Stomach (tissue), 4 donors: ENCODE measurements around the gene VWF.

Experiments used
- POLR2A ChIP-seq, 4 donors: fragments of 450-650 bp; IDR thresholded peaks; one replicate each; pipeline ENCODE4 v1.6.1; 2016; ENCODE audit warnings: antibody characterized with exemption in 4 of 4, control low read depth in 2 of 4, mild to moderate bottlenecking in 1 of 4, moderate library complexity in 1 of 4
- POLR2AphosphoS5 ChIP-seq, 3 donors: sonication (generic); formaldehyde crosslinking; IDR thresholded peaks; one replicate each; pipeline ENCODE4 v1.6.1; 2016; ENCODE audit warnings: antibody characterized with exemption in 3 of 3
- TF ChIP-seq, protein P1 (sequence below), 7 experiments: fragments of 450-650 bp in 4 of 7; fragments of 200-600 bp in 3 of 7; sonication (generic) in 3 of 7; IDR thresholded peaks; one replicate each; pipeline ENCODE4 v1.5.1; 2016 to 2019; ENCODE audit warnings: antibody characterized with exemption in 7 of 7, control low read depth in 2 of 7, mild to moderate bottlenecking in 1 of 7

DNA sequence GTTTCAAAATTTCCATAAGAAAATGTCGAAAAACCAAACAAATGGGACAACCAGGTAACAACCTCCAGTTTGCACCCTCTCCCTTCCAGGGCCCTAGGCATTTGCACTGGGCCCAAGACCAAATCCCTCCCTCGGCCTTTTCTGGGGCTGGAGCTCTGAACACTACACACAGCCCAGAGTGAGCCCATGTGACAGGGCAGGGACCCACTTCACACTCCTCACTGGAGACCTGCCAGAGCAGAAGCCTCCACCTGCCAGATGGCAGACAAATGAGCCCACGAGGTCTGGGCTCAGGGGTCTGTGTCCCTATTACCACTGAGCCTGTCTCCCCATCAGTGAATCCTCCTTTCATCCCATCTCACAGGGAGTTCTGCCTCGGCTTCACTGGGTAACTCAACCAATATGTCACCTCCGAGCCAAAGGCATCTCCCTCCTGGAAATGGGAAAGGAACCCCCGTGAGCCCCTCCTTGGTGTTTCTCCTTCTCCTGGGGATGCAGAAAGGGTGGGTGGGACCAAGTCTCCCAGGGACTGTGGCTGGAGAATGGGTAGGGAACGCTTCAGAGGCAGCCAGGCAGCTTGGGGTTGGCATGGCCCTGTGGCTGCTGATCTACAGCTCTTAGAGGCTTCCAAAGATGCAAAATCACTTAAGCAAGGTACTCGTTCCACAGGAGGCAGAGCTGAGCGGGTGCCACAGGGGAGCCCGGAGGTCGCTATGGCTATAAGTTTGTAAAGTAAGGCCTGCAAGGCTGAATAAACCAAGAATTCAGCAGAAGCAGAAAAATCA is 10.6 kb downstream of the VWF start:
- TF ChIP-seq, protein P1, sequence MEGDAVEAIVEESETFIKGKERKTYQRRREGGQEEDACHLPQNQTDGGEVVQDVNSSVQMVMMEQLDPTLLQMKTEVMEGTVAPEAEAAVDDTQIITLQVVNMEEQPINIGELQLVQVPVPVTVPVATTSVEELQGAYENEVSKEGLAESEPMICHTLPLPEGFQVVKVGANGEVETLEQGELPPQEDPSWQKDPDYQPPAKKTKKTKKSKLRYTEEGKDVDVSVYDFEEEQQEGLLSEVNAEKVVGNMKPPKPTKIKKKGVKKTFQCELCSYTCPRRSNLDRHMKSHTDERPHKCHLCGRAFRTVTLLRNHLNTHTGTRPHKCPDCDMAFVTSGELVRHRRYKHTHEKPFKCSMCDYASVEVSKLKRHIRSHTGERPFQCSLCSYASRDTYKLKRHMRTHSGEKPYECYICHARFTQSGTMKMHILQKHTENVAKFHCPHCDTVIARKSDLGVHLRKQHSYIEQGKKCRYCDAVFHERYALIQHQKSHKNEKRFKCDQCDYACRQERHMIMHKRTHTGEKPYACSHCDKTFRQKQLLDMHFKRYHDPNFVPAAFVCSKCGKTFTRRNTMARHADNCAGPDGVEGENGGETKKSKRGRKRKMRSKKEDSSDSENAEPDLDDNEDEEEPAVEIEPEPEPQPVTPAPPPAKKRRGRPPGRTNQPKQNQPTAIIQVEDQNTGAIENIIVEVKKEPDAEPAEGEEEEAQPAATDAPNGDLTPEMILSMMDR (IDR thresholded peaks at IDR 0.05) = no peak
- no peak for TF ChIP-seq POLR2AphosphoS5 (IDR thresholded peaks at IDR 0.05)
- TF ChIP-seq POLR2A (IDR thresholded peaks at IDR 0.05) = no peak
